ENCODE measurements around the gene NETO1.

Gene NETO1

GRCh38 chr18:72867746-72868584 lies at the start of gene NETO1:
NETO1 (minus strand) TSS chr18:72867987; CDS start chr18:72867291, 696 bp downstream.
- peak; percentile 53 for DNase-seq (ENCODE audit: low spot score)
- in situ Hi-C loops (cut with MboI; ENCODE audit: low pct_unique_long_range_greater_than_20kb, low sequenced_read_pairs, unreplicated experiment): no loop called here
- no peak for TF ChIP-seq CTCF (IDR thresholded peaks at IDR 0.05; ENCODE audit: extremely low read depth, insufficient read depth, missing control alignments)

- no peak for TF ChIP-seq CTCF (IDR thresholded peaks at IDR 0.05; ENCODE audit: extremely low read depth, insufficient read depth, missing control alignments)
- no peak for DNase-seq (ENCODE audit: low spot score)
- in situ Hi-C loops (cut with MboI; ENCODE audit: low pct_unique_long_range_greater_than_20kb, low sequenced_read_pairs, unreplicated experiment): no loop called here
Measured at GRCh38 chr18:72910045-72910444, 42.3 kb upstream of the NETO1 start.

GRCh38 chr18:72908181-72908580 lies 40.4 kb upstream of the NETO1 start:
- no peak for TF ChIP-seq CTCF (IDR thresholded peaks at IDR 0.05; ENCODE audit: extremely low read depth, insufficient read depth, missing control alignments)
- in situ Hi-C loops (cut with MboI; ENCODE audit: low pct_unique_long_range_greater_than_20kb, low sequenced_read_pairs, unreplicated experiment): no loop called here
- no peak for DNase-seq (ENCODE audit: low spot score)

- TF ChIP-seq CTCF (IDR thresholded peaks at IDR 0.05; ENCODE audit: extremely low read depth, insufficient read depth, missing control alignments): no peak
- in situ Hi-C loops (cut with MboI; ENCODE audit: low pct_unique_long_range_greater_than_20kb, low sequenced_read_pairs, unreplicated experiment): no loop called here
- DNase-seq (ENCODE audit: low spot score): no peak
Measured at GRCh38 chr18:72903033-72903432, 35.2 kb upstream of the NETO1 start.

GRCh38 chr18:72899338-72899737 lies 31.6 kb upstream of the NETO1 start:
- no peak for DNase-seq (ENCODE audit: low spot score)
- in situ Hi-C loops (cut with MboI; ENCODE audit: low pct_unique_long_range_greater_than_20kb, low sequenced_read_pairs, unreplicated experiment): no loop called here
- TF ChIP-seq CTCF (IDR thresholded peaks at IDR 0.05; ENCODE audit: extremely low read depth, insufficient read depth, missing control alignments): no peak

GRCh38 chr18:72898870-72899269 lies 31.1 kb upstream of the NETO1 start:
- TF ChIP-seq CTCF (IDR thresholded peaks at IDR 0.05; ENCODE audit: extremely low read depth, insufficient read depth, missing control alignments): no peak
- DNase-seq (ENCODE audit: low spot score): no peak
- in situ Hi-C loops (cut with MboI; ENCODE audit: low pct_unique_long_range_greater_than_20kb, low sequenced_read_pairs, unreplicated experiment): no loop called here

All from GM13977 (cell line).